Left colon (tissue), 2 donors: Measurements from ENCODE around the gene ART1. TPM values are rescaled to one million over a fixed set of nuclear protein-coding genes. Genes with fewer than 3 reads are reported as not detected.

Source experiments
- ATAC-seq: fragments of 200-7000 bp; cut with Tn5 transposase; one replicate; pipeline ENCODE4 v1.9.1; 2020; ENCODE audit warnings: mild to moderate bottlenecking, moderate library complexity
- DNase-seq, 2 donors: peaks; one replicate each; pipeline ENCODE4 v3.0.0-alpha.2; 2020
- intact Hi-C, 2 donors: fragments of 100-400 bp; cut with DNase I in 1 of 2; cut with micrococcal nuclease in 1 of 2; formaldehyde crosslinking; loops; one replicate each; pipeline versions ENCODE4 v1.11.2 to v1.14.0; 2022; cut with DNase I, micrococcal nuclease
- total RNA-seq, 2 donors: library from RNA; stranded (reverse); fragmentation: NEBNext Ultra II Directional; extraction: Animal tissue kit (Norgen Biotek cat#: 25700); gene quantifications; one replicate each; pipeline ENCODE4 v1.2.1, GENCODE V29; 2021
- donor health status: DM: no; HTN: no; CAD: no.
- donor health status: DM: yes; HTN: yes; CAD: no.

Gene ART1
- total RNA-seq, 2 donors from 2014 or later = not detected

DNA sequence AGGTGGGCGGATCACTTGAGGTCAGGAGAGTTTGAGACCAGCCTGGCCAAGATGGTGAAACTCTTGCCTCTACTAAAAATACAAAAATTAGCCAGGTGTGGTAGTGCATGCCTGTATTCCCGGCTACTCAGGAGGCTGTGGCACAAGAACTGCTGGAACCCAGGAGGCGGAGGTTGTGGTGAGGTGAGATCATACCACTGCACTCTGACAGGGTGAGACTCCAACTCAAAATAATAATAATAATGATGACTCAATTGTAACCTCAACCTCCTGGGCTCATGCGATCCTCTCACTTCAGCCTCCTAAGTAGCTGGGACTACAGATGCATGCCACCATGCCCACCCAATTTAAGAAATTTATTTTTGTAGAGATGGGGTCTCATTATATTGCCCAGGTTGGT, 41.8 kb downstream of the ART1 start:
- intact Hi-C loops = no loop called here
- ATAC-seq = no peak
- DNase-seq = no peak

- intact Hi-C loops = no loop called here
- ATAC-seq (no peak), DNase-seq (no peak)
Measured at GRCh38 chr11:3700410-3700809, 55.5 kb downstream of the ART1 start.

DNA sequence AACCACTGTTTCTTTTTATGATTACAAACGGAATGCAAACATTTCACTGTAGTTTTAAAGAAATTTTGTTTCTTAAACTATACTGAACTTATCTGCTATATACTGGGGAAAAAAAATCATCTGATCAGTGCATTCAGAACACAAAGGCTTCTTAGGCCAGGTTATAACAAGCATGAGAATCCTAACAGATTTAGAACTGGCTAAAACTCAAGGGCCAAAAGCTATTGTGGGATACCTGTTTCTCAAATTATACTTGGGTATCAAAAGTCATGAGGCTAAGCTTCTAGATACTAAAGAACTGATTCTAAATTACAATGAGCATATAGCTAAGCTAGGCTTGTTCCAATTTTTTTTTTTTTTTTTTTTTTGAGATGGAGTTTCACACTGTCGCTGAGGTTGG, 56.0 kb downstream of the ART1 start:
- intact Hi-C loops = no loop called here
- DNase-seq (no peak), ATAC-seq (no peak)

DNA sequence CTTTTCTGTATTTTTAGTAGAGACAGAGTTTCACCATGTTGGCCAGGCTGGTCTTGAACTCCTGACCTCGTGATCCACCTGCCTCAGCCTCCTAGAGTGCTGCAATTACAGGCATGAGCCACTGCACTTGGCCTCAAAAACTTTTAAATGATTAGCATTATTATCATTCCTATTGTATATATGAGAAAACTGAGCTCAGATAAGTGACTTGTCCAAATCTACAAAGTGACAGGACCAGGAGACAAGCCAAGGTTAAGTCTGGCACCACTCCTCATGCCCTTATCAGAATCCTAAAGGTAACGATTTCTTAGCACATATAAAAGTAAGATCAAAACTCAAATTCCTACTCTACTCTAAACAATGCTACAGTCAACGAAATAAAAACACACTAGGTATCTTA, 58.5 kb downstream of the ART1 start:
- ATAC-seq (no peak), DNase-seq (no peak)
- intact Hi-C loops = no loop called here

GRCh38 chr11:3707176-3707575, 62.2 kb downstream of the ART1 start:
- intact Hi-C loops = no loop called here

DNA sequence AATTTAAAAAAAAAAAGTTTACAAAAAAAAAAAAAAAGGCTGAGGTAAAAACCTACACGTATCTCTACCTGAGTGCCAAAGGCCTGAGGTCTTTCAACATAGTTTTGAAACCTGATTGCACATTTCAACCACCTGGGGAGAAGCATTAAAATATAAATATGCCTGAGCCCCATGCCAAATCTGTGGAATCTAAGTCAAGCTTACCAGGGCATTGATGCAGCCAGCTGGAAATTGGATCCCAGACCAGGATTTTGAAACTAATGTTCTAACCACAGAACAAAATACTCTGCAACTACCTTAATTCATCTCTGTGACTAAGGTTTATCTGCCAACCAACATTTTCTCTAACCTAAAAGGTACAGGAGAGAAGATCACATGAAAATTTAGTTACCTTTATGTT, 65.0 kb downstream of the ART1 start:
- ATAC-seq (no peak), DNase-seq (no peak)
- intact Hi-C loops = no loop called here

More at GRCh38 chr11:3707176-3707575, 62.2 kb downstream of the ART1 start:
- DNase-seq (no peak), ATAC-seq (no peak)

DNA sequence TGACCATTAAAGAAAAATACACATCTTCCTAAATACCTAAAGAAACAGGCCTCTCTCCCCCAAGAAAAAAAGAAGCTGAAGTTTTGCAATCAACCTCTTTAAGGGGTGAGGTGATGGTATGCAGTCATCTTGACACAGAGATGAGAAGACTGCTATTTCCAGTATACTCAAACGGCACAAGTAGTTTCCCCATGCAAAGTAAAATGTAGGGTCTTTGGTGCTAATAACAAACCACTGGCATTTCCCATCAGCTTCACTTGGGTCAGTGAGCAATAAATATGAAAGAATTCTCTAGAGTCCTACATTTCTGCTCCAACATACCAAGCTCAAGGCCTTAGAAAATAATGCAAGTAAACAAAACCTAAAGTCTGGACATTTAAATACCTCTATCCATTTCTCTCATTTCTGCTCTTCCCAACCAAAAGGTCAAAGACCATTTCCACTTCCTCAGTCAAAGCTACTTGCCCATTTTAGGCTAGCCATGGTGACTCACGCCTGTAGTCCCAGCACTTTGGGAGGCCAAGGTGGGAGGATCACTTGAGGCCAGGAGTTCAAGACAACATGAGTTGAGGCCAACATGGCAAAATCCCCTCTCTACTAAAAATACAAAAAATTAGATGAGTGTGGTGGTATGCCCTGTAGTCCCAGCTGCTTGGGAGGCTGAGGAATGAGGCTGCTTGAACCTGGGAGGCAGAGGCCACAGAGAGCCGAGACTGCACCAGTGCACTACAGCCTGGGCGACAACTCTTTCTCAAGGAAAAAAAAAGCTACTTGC, 65.7 kb downstream of the ART1 start:
- DNase-seq = no peak
- intact Hi-C loops = no loop called here
- no peak for ATAC-seq

GRCh38 chr11:3712274-3712673, 67.3 kb downstream of the ART1 start:
- intact Hi-C loops = no loop called here
- DNase-seq (no peak), ATAC-seq (peak; percentile 61)

Other genes with a start within 250 kb of the ART1 start
- not detected for gene ART5, start 3.1 kb upstream of the ART1 start, total RNA-seq
- under 1 TPM; 0.70 to 0.81 TPM for gene CHRNA10, start 26.3 kb downstream of the ART1 start, total RNA-seq
- 10 to 100 TPM; 47.9 to 55.9 TPM for gene NUP98, start 152.4 kb downstream of the ART1 start, total RNA-seq
- 10 to 100 TPM; 21.3 to 26.8 TPM for gene PGAP2, start 163.4 kb downstream of the ART1 start, total RNA-seq
- 10 to 100 TPM; 65.7 to 71.8 TPM for gene RHOG, start 195.8 kb downstream of the ART1 start, total RNA-seq
- 10 to 100 TPM; 64.7 to 65.4 TPM for gene STIM1, start 210.5 kb downstream of the ART1 start, total RNA-seq